Upper lobe of left lung (tissue), 6 donors: ENCODE results near the gene EFNB1. TPM values are rescaled to one million over a fixed set of nuclear protein-coding genes. Genes with fewer than 3 reads are reported as not detected.

ENCODE experiments used
- ATAC-seq, 2 donors: fragments of 200-7000 bp; cut with Tn5 transposase; one replicate each; pipeline ENCODE4 v1.9.1; 2022; ENCODE audit warnings: mild to moderate bottlenecking in 2 of 2, moderate library complexity in 2 of 2; ENCODE audit not compliant: low FRiP score in 2 of 2
- DNase-seq, 2 donors: peaks; one replicate each; pipeline ENCODE4 v3.0.0-alpha.2; 2019 to 2020
- H3K27ac ChIP-seq, 4 donors: fragments of 200-600 bp; sonication (generic); one replicate each; pipeline ENCODE4 v1.5.1; 2016 to 2019
- H3K27me3 ChIP-seq, 4 donors: fragments of 200-600 bp; sonication (generic); one replicate each; pipeline ENCODE4 v1.5.1; 2017 to 2019
- H3K36me3 ChIP-seq, 4 donors: fragments of 200-600 bp; sonication (generic); one replicate each; pipeline ENCODE4 v1.5.1; 2016 to 2019
- H3K4me1 ChIP-seq, 4 donors: fragments of 200-600 bp; sonication (generic); one replicate each; pipeline ENCODE4 v1.5.1; 2018 to 2019
- H3K4me3 ChIP-seq, 4 donors: fragments of 200-600 bp; sonication (generic); one replicate each; pipeline ENCODE4 v1.5.1; 2017 to 2019; ENCODE audit warnings: mild to moderate bottlenecking in 2 of 4, moderate library complexity in 1 of 4
- H3K9me3 ChIP-seq, 4 donors: fragments of 200-600 bp; sonication (generic); one replicate each; pipeline ENCODE4 v1.5.1; 2018 to 2019
- CTCF ChIP-seq, 6 experiments: fragments of 450-650 bp in 4 of 6; fragments of 200-600 bp in 2 of 6; sonication (generic) in 2 of 6; IDR thresholded peaks; one replicate each; pipeline ENCODE4 v1.5.1; 2016 to 2019; ENCODE audit warnings: antibody characterized with exemption in 6 of 6
- EP300 ChIP-seq, 4 donors: sonication (generic); formaldehyde crosslinking; IDR thresholded peaks; one replicate each; pipeline ENCODE4 v1.5.1; 2017; ENCODE audit warnings: antibody characterized with exemption in 4 of 4, control low read depth in 2 of 4
- POLR2A ChIP-seq, 4 donors: fragments of 450-650 bp; IDR thresholded peaks; one replicate each; pipeline ENCODE4 v1.5.1; 2016 to 2017; ENCODE audit warnings: antibody characterized with exemption in 4 of 4, mild to moderate bottlenecking in 2 of 4
- POLR2AphosphoS5 ChIP-seq, 2 donors: sonication (generic); formaldehyde crosslinking; IDR thresholded peaks; one replicate each; pipeline ENCODE4 v1.5.1; 2017; ENCODE audit warnings: antibody characterized with exemption in 2 of 2
- WGBS, 2 donors: methylation state at CpG; one replicate each; pipeline ENCODE4 v1.1.5; 2017 to 2018; 5-methylcytosine and 5-hydroxymethylcytosine counted together
- total RNA-seq, 6 donors: library from RNA; depleted of rRNA in 4 of 6; stranded (reverse); fragments of >200 nt in 4 of 6; gene quantifications; one replicate each; pipeline versions ENCODE4 v1.1.0 to v1.2.1, GENCODE V29; 2016 to 2021
- donor health status: DM: no; HTN: no; CAD: no; lungs with moderate emphysema.
- donor health status: DM: no; HTN: yes; CAD: no; lungs with severe emphysema.

Gene EFNB1
- total RNA-seq, 6 donors from 2014 or later = 17.8 to 74.7 (median 40.0) TPM

GRCh38 chrX:68883800-68884199 lies 55.0 kb downstream of the EFNB1 start:
- Histone ChIP-seq H3K9me3 (no peaks in the 10 kb centered on the region), H3K27me3 (no peaks in the 10 kb centered on the region), H3K4me3 (no peak overlapping the region), H3K4me1 (no peaks in the 10 kb centered on the region), H3K36me3 (no peaks in the 10 kb centered on the region), H3K27ac (no peak overlapping the region)
- no peak for TF ChIP-seq CTCF (IDR thresholded peaks at IDR 0.05)
- no peak for TF ChIP-seq POLR2AphosphoS5 (IDR thresholded peaks at IDR 0.05)
- no peak for TF ChIP-seq POLR2A (IDR thresholded peaks at IDR 0.05)
- DNase-seq = no peak
- no peak for ATAC-seq
- WGBS, 2 donors = 63 to 80% methylated on average over 1 to 2 of the region's 2 CpGs

- DNase-seq (no peak), ATAC-seq (no peak)
- Histone ChIP-seq H3K4me1 (peaks cover 0 to 4% (median 0%) of the 10 kb centered on the region in 4 donors), H3K36me3 (no peaks in the 10 kb centered on the region), H3K27ac (no peak overlapping the region), H3K4me3 (no peak overlapping the region), H3K27me3 (no peaks in the 10 kb centered on the region), H3K9me3 (no peaks in the 10 kb centered on the region)
- TF ChIP-seq POLR2AphosphoS5 (IDR thresholded peaks at IDR 0.05) = no peak
- no peak for TF ChIP-seq CTCF (IDR thresholded peaks at IDR 0.05)
- no peak for TF ChIP-seq EP300 (IDR thresholded peaks at IDR 0.05)
- TF ChIP-seq POLR2A (IDR thresholded peaks at IDR 0.05) = no peak
- WGBS, 2 donors = 67 to 78% methylated on average over 3 to 4 of the region's 4 CpGs
Measured at GRCh38 chrX:68889249-68889648, 60.4 kb downstream of the EFNB1 start.

Other genes with a start within 250 kb of the EFNB1 start
- gene STARD8, start 181.4 kb upstream of the EFNB1 start, total RNA-seq = 10 to 100 TPM; 13.9 to 43.1 (median 25.8) TPM